GM12875 (cell line): ENCODE data around the gene ZNF839.

Source experiments
- H3K4me3 ChIP-seq: one replicate; pipeline ENCODE4 v1.5.1; 2011; ENCODE audit warnings: low read depth, low read length, control low read depth
- CTCF ChIP-seq: IDR thresholded peaks from 2 replicates; pipeline ENCODE4 v1.5.1; 2011; ENCODE audit warnings: low read depth, mild to moderate bottlenecking, control low read depth, inconsistent platforms, low read length, moderate library complexity, borderline replicate concordance; ENCODE audit not compliant: insufficient read depth

Gene ZNF839

GRCh38 chr14:102370305-102370809 is 50.8 kb downstream of the ZNF839 start:
- TF ChIP-seq CTCF: no peak
- H3K4me3 ChIP-seq: no peak overlapping the region

DNA sequence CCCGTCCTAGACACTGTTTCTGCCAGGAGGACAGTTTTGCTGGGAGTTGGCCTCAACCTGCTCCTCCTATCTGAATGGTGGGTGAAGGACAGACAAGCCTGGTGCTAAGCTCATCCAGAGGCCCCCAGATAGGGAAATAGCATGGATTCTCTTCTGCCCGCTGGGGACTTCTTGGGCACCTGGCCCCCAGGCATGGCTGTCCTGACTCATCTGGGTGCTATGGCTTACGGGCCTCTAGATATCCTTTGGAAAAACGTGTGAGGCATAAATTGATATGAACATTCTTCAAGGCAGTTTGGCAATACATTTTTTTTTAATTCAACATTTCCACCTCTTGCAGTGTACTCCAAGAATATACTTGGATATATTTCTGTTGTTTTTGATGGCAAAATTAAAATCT is 51.8 kb downstream of the ZNF839 start:
- TF ChIP-seq CTCF: no peak

GRCh38 chr14:102373110-102373509 is 53.6 kb downstream of the ZNF839 start:
- H3K4me3 ChIP-seq: no peak overlapping the region
- TF ChIP-seq CTCF: no peak

More for the DNA sequence above, 51.8 kb downstream of the ZNF839 start:
- no peak overlapping the region for H3K4me3 ChIP-seq

GRCh38 chr14:102374264-102374663 is 54.7 kb downstream of the ZNF839 start:
- no peak overlapping the region for H3K4me3 ChIP-seq
- no peak for TF ChIP-seq CTCF

- no peak overlapping the region for H3K4me3 ChIP-seq
- TF ChIP-seq CTCF: no peak
Measured at GRCh38 chr14:102375119-102375518, 55.6 kb downstream of the ZNF839 start.

DNA sequence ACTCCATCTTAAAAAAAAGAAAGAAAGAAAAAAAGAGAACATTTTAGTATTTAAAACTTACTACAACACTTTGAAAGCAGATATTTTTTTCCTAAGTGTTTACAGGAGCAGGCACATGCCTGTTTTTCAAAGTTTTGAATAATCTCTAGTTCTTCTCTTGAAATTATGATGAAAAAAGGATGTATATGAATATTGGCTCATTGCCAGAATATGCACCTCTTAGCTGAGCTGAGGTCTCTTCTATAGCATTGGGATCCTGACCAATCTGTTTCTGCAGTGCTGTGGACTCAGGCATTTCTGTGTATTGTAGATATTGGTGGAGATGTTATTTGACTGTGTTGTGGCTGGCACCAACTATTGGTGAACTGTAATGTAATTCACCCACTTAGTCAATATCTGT is 58.1 kb downstream of the ZNF839 start:
- no peak for TF ChIP-seq CTCF
- no peak overlapping the region for H3K4me3 ChIP-seq

DNA sequence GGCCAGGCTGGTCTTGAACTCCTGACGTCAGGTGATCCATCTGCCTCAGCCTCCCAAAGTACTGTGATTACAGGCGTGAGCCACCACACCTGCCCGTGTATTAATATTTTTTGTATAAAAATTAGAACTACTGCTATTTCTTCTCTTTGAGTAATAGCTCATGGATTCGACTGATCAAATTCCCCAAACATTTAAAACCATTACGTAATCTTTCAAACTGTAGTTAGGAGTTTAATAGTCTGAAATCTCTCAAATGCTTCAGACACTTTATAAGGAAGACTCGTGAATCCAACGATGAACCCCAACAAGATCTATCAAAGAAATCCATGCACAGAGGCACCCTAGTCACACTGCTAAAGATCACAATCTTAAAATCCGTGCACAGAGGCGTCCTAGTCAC is 59.3 kb downstream of the ZNF839 start:
- TF ChIP-seq CTCF: no peak
- H3K4me3 ChIP-seq: no peak overlapping the region
